Pancreas (tissue), 10 donors: ENCODE results near the gene ONECUT1. TPM values are rescaled to one million over a fixed set of nuclear protein-coding genes. Genes with fewer than 3 reads are reported as not detected.
A peak's percentile ranks its signal among the peaks of the same experiment; 100 is the strongest.

Source experiments
- ATAC-seq, 4 donors: fragments of 200-7000 bp; cut with Tn5 transposase; one replicate each; pipeline versions ENCODE4 v1.8.0 to v1.9.1; 2020; ENCODE audit warnings: mild to moderate bottlenecking in 4 of 4, moderate library complexity in 4 of 4
- DNase-seq, 6 donors: peaks; one replicate each; pipeline ENCODE4 v3.0.0-alpha.2; 2020
- FAIRE-seq: peaks from 2 replicates; lab custom pipeline; 2012; peaks lifted over from hg19 to GRCh38; lab: Jason Lieb, UNC
- H3K27ac ChIP-seq, 4 donors: fragments of 200-600 bp; sonication (generic); 1 replicate in 3 of 4; 2 replicates in 1 of 4; pipeline versions ENCODE4 v1.5.0 to v1.8.0; 2020
- H3K27me3 ChIP-seq, 4 donors: fragments of 200-600 bp; one replicate each; pipeline ENCODE4 v1.8.0; 2021
- H3K36me3 ChIP-seq, 3 donors: fragments of 200-600 bp; sonication (generic) in 1 of 3; one replicate each; pipeline versions ENCODE4 v1.5.0 to v1.8.0; 2020 to 2021
- H3K4me1 ChIP-seq, 3 donors: fragments of 200-600 bp; one replicate each; pipeline ENCODE4 v1.8.0; 2021
- H3K4me3 ChIP-seq, 4 donors: fragments of 200-600 bp; sonication (generic) in 2 of 4; one replicate each; pipeline versions ENCODE4 v1.5.0 to v1.8.0; 2020 to 2021
- H3K9me3 ChIP-seq, 4 donors: fragments of 200-600 bp; one replicate each; pipeline ENCODE4 v1.8.0; 2021
- WGBS, 2 donors: extraction: QIAGEN DNeasy Blood & Tissue Kit; methylation state at CpG; one replicate each; pipeline ENCODE4 v1.1.7; 2013; 5-methylcytosine and 5-hydroxymethylcytosine counted together
- intact Hi-C, 3 donors: fragments of 100-400 bp; cut with DNase I; formaldehyde crosslinking; loops; one replicate each; pipeline versions ENCODE4 v1.11.1 to v1.14.2; 2022
- polyA plus RNA-seq, 2 donors: library from polyadenylated mRNA; stranded (reverse); fragments of 200-250 nt; gene quantifications; one replicate each; pipeline ENCODE4 v1.2.3, GENCODE V29; 2013
- total RNA-seq, 6 donors: library from RNA; stranded (reverse); fragmentation: NEBNext Ultra II Directional in 4 of 6; extraction: Animal tissue kit (Norgen Biotek cat#: 25700) in 4 of 6; gene quantifications; one replicate each; pipeline versions ENCODE4 v1.2.1 to v1.2.4, GENCODE V29; 2021 to 2023
- TF ChIP-seq, protein P1 (sequence below), 4 donors: fragments of 200-600 bp; sonication (generic) in 3 of 4; IDR thresholded peaks; one replicate each; pipeline versions ENCODE4 v1.5.0 to v1.8.0; 2021; ENCODE audit warnings: antibody characterized with exemption in 4 of 4
- donor health status: healthy with polysubstance abuse.
- donor health status: DM: no; HTN: no; CAD: no; lungs with moderate emphysema.
- donor health status: DM: no; HTN: no; CAD: no.
- donor health status: control.
- donor health status: control.
- donor health status: Bipolar disorder and iron deficiency.
- donor health status: DM: yes; HTN: yes; CAD: no.
- donor health status: DM: no; HTN: no; CAD: no.
- donor health status: DM: no; HTN: no; CAD: no.
- donor health status: DM: yes; HTN: yes; CAD: no.

ONECUT1 gene
- total and polyA plus RNA-seq, 8 donors: 8.0 to 56.2 (median 36.8) TPM

DNA sequence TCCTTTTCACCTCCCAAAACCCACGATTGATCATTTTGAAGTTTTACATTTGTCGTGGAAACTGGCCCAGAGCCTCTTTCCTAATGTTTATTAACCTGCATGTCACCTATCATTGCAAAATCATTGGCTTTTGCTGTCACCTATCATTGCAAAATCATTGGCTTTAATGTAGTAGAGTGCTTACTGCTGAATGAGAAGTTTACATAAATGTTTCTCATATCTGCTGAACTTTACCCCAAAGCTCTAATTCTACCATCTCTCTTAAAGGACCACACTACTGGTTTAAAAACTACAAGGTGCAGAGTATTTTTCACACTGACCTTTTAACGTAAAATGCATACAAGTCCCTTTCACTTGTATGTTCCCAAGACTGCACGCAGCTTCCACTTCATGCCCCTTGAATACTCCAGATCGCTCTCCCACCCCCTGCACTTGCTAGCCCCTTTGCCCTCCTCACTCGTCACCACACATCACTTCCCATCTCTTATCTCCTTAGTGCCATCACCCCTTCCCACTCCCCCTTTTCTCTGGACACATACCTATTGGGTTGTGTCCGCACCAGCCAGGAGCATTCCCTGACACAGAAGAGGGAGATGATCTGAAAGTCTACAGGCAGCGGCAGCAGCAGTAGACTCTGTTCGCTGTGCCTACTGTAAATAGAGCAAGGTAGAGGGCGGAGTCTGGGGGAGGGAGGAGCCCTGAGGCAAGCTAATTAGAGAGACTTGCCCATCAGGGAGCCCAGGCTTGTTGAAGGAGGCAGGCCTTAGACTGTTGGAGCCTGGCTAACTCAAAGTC, 80.8 kb downstream of the ONECUT1 start:
- peak overlapping the region in 2 of 4 donors; percentile 7 to 30 for H3K4me3 ChIP-seq
- DNase-seq (peak; percentile 54 to 68 (median 63)), ATAC-seq (peak; percentile 96 to 99 (median 97)), FAIRE-seq (no peak)
- intact Hi-C loops: no loop called here
- peaks cover 0 to 5% (median 4%) of the 10 kb centered on the region in 3 donors for H3K4me1 ChIP-seq
- TF ChIP-seq, protein P1, sequence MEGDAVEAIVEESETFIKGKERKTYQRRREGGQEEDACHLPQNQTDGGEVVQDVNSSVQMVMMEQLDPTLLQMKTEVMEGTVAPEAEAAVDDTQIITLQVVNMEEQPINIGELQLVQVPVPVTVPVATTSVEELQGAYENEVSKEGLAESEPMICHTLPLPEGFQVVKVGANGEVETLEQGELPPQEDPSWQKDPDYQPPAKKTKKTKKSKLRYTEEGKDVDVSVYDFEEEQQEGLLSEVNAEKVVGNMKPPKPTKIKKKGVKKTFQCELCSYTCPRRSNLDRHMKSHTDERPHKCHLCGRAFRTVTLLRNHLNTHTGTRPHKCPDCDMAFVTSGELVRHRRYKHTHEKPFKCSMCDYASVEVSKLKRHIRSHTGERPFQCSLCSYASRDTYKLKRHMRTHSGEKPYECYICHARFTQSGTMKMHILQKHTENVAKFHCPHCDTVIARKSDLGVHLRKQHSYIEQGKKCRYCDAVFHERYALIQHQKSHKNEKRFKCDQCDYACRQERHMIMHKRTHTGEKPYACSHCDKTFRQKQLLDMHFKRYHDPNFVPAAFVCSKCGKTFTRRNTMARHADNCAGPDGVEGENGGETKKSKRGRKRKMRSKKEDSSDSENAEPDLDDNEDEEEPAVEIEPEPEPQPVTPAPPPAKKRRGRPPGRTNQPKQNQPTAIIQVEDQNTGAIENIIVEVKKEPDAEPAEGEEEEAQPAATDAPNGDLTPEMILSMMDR (IDR thresholded peaks at IDR 0.05): no peak
- no peaks in the 10 kb centered on the region for H3K36me3 ChIP-seq
- H3K27ac ChIP-seq: no peak overlapping the region
- WGBS, 2 donors: 22 to 33% methylated on average over 10 of the region's 10 CpGs
- no peaks in the 10 kb centered on the region for H3K27me3 ChIP-seq
- H3K9me3 ChIP-seq: no peaks in the 10 kb centered on the region

Other genes with a start within 250 kb of the ONECUT1 start
- gene ARPP19, start 221.3 kb downstream of the ONECUT1 start, total RNA-seq: 10 to 100 TPM; 34.5 to 73.3 (median 46.2) TPM
- gene ARPP19, start 221.3 kb downstream of the ONECUT1 start, polyA plus RNA-seq: 10 to 100 TPM; 11.4 to 30.0 TPM
- gene ATOSA, start 110.9 kb downstream of the ONECUT1 start, total RNA-seq: 10 to 100 TPM; 24.6 to 39.0 (median 34.4) TPM
- gene ATOSA, start 110.9 kb downstream of the ONECUT1 start, polyA plus RNA-seq: 10 to 100 TPM; 42.0 to 48.9 TPM